HG03354 (cell line): Measurements from ENCODE around the gene DBT.

Source experiments
- ATAC-seq: cut with Tn5 transposase; IDR thresholded peaks from one replicate; pipeline ENCODE4 v1.9.1; 2021; ENCODE audit warnings: mild to moderate bottlenecking; ENCODE audit not compliant: unreplicated experiment, poor library complexity, severe bottlenecking

Gene DBT

DNA sequence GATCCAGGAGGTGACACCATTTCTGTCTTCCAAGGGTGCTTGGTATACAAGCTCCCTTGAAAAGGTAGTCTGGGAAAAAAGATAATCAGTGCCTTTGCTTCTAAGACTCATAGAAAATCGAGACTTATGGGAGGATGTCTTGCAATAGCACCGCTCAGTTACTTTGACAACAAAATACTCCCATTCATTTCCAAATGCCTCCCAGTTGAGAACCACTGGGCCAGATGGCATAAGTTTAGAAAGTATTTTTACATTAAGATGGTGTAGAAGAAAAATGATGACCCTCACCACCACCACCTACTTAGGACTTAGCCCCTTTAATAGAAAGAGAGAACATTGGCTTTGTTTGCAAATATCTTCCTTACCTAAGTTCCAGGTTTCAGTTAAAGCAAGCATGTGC, 112.0 kb downstream of the DBT start:
- no peak for ATAC-seq
